Body of pancreas (tissue), 4 donors: ENCODE results near the gene PCCA.

Experiments used
- POLR2A ChIP-seq, 3 donors: fragments of 450-650 bp; IDR thresholded peaks; one replicate each; pipeline ENCODE4 v1.6.1; 2016; ENCODE audit warnings: antibody characterized with exemption in 3 of 3, mild to moderate bottlenecking in 2 of 3
- TF ChIP-seq, protein P1 (sequence below), 7 experiments: fragments of 450-650 bp in 4 of 7; fragments of 200-600 bp in 3 of 7; sonication (generic) in 3 of 7; IDR thresholded peaks; one replicate each; pipeline ENCODE4 v1.5.1; 2016 to 2019; ENCODE audit warnings: antibody characterized with exemption in 7 of 7

DNA sequence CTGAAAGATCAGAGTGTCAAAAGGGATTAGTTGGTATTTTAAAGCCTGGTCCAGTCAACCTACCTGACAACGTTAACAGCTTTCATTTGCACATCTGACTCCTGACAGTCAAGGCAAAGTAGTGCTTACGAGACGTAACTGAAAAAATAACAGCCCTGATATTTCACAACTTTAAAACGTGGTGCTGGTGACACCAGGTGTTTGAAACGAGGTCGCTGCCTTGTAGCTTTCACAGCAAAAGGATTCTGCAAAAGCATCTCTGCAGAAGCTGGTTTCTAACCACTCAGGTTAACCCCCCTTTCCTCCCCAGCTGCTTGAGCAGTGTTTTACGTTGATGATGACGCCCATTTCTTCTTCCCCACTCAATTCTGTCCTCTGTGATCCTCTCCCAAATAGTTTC, 476.4 kb downstream of the PCCA start:
- TF ChIP-seq, protein P1, sequence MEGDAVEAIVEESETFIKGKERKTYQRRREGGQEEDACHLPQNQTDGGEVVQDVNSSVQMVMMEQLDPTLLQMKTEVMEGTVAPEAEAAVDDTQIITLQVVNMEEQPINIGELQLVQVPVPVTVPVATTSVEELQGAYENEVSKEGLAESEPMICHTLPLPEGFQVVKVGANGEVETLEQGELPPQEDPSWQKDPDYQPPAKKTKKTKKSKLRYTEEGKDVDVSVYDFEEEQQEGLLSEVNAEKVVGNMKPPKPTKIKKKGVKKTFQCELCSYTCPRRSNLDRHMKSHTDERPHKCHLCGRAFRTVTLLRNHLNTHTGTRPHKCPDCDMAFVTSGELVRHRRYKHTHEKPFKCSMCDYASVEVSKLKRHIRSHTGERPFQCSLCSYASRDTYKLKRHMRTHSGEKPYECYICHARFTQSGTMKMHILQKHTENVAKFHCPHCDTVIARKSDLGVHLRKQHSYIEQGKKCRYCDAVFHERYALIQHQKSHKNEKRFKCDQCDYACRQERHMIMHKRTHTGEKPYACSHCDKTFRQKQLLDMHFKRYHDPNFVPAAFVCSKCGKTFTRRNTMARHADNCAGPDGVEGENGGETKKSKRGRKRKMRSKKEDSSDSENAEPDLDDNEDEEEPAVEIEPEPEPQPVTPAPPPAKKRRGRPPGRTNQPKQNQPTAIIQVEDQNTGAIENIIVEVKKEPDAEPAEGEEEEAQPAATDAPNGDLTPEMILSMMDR (IDR thresholded peaks at IDR 0.05) = no peak
- TF ChIP-seq POLR2A (IDR thresholded peaks at IDR 0.05) = no peak
